ENCODE results near the gene CFAP70. TPM values are rescaled to one million over a fixed set of nuclear protein-coding genes. Genes with fewer than 3 reads are reported as not detected.

The CFAP70 gene
- total RNA-seq, result 1 to 10 TPM in 3 of 4 donors, under 1 TPM in 1; 0.94 to 7.0 (median 1.8) TPM

DNA sequence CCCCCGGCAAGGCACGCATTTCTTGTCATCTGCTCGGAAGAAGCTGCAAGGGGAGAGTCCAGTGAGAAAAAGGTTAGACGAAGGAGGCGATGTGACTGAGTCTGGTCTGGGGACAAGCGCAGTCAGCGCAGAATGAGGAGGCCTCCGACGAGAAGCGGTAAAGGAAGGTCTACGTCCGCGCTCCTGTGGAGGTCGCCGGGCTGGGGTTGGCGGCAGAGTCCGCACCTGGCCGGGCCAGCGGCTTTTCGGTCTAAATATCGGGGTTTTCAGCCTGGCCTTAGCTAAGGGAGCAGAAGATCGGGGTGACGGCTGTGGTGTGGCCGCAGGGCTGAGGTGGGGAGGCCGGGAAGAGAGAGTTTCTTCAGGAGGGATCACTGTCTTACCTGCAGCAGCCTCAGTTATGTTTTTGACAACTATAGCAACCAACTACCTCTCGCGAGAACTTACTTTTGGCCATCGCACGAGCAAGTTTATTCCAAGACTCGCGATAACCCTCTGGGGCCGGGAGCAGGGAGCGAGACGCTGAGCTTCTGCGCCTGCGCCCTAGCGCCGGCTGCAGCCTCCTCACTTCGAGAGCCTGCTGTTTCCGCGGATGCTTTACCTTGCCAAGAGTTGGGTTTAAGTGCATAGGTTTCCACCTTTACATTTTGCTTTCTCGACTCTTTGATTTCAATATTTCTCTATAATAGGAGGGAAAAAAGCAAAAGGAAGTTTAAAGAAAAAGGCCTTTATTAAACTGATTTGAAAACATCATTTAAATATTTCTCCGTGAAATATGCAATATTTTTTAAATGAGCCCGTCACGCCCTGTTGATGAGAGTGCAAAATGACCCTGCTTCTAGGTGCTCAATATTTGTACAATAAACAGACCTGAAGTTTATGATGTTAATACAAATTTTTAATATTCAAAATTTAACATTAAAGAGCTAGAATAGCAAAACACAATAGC lies at the start of gene CFAP70:
Gene CFAP70, minus strand, starts transcription at position 534 of the 949 bp plus-strand sequence. CDS start 4,068 bp downstream, outside the sequence.
- WGBS, 2 donors, result 1% methylated on average over 45 of the region's 45 CpGs
- intact Hi-C loops (cut with DNase I; ENCODE audit: low total_unique reads), result no loop called here
- peak within 1 kb of the TSS; percentile 57 for H3K4me3 ChIP-seq (ENCODE audit: low read depth, poor library complexity, severe bottlenecking)
- DNase-seq (ENCODE audit: low spot score in 2 of 2), result peak; percentile 91 to 97
- no peak for TF ChIP-seq POLR2A (IDR thresholded peaks at IDR 0.05)
- TF ChIP-seq, protein P1, sequence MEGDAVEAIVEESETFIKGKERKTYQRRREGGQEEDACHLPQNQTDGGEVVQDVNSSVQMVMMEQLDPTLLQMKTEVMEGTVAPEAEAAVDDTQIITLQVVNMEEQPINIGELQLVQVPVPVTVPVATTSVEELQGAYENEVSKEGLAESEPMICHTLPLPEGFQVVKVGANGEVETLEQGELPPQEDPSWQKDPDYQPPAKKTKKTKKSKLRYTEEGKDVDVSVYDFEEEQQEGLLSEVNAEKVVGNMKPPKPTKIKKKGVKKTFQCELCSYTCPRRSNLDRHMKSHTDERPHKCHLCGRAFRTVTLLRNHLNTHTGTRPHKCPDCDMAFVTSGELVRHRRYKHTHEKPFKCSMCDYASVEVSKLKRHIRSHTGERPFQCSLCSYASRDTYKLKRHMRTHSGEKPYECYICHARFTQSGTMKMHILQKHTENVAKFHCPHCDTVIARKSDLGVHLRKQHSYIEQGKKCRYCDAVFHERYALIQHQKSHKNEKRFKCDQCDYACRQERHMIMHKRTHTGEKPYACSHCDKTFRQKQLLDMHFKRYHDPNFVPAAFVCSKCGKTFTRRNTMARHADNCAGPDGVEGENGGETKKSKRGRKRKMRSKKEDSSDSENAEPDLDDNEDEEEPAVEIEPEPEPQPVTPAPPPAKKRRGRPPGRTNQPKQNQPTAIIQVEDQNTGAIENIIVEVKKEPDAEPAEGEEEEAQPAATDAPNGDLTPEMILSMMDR (IDR thresholded peaks at IDR 0.05), result no peak

DNA sequence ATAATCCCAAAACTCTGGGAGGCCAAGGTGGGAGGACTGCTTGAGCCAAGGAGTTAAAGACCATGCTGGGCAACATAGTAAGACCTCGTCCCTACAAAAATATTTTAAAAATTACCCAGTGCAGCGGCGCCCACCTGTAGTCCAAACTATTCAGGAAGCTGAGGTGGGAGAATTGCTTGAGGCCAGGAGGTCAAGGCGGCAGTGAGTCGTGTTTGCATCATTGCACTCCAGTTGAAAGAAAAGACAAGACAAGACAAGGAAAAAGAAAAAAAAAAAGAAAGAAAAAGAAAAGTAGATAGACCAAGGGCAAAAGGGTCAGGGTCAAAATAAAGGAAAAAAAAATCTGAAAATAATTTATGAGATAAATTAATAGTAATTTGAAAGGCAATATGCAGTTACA lies 49.4 kb upstream of the CFAP70 start:
- TF ChIP-seq, protein P1 (IDR thresholded peaks at IDR 0.05), result no peak
- TF ChIP-seq POLR2A (IDR thresholded peaks at IDR 0.05), result no peak
- 89 to 94% methylated on average over 5 of the region's 5 CpGs for WGBS, 2 donors
- no peak for DNase-seq (ENCODE audit: low spot score in 2 of 2)
- intact Hi-C loops (cut with DNase I; ENCODE audit: low total_unique reads), result no loop called here
- no peak overlapping the region for H3K4me3 ChIP-seq (ENCODE audit: low read depth, poor library complexity, severe bottlenecking)

DNA sequence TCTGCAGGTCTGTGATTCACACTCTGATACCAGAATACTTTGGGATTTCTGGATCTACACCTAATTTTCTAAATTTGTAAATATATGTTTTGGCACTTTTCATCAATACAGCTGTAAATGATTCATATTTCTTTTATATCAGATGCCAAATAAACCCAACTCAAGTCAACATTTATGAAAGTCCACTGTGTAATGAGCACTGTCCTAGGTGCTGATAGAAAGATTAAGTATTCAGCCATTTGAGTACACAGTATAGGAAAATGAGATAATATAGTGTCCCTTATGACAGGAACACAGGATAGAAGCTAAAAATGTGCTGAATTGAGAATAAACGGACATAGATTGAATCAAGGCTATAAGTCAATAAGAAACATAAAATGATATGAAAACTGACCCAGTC lies 48.8 kb upstream of the CFAP70 start:
- 78 to 87% methylated on average over 1 of the region's 1 CpG for WGBS, 2 donors
- no peak overlapping the region for H3K4me3 ChIP-seq (ENCODE audit: low read depth, poor library complexity, severe bottlenecking)
- intact Hi-C loops (cut with DNase I; ENCODE audit: low total_unique reads), result no loop called here
- TF ChIP-seq POLR2A (IDR thresholded peaks at IDR 0.05), result no peak
- TF ChIP-seq, protein P1 (IDR thresholded peaks at IDR 0.05), result no peak
- DNase-seq (ENCODE audit: low spot score in 2 of 2), result no peak

DNA sequence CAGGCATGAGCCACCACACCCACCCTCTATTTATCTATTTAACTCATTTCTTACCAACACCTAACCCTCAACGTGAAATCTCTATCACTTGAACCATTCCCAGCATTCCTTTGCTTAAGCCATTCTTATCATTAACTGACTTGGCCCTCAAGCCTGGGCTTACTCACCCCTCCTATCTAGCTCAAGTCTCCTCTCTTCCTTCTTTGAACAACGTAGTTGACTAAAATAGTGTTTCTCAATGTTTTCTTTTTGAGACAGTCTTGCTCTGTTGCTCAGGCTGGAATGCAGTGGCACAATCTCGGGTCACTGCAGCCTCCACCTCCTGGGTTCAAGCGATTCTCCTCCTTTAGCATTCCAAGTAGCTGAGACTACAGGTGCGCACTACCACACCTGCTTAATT lies 48.2 kb upstream of the CFAP70 start:
- WGBS, 2 donors, result 94 to 95% methylated on average over 5 of the region's 5 CpGs
- TF ChIP-seq POLR2A (IDR thresholded peaks at IDR 0.05), result no peak
- TF ChIP-seq, protein P1 (IDR thresholded peaks at IDR 0.05), result no peak
- intact Hi-C loops (cut with DNase I; ENCODE audit: low total_unique reads), result no loop called here
- no peak overlapping the region for H3K4me3 ChIP-seq (ENCODE audit: low read depth, poor library complexity, severe bottlenecking)
- DNase-seq (ENCODE audit: low spot score in 2 of 2), result no peak

DNA sequence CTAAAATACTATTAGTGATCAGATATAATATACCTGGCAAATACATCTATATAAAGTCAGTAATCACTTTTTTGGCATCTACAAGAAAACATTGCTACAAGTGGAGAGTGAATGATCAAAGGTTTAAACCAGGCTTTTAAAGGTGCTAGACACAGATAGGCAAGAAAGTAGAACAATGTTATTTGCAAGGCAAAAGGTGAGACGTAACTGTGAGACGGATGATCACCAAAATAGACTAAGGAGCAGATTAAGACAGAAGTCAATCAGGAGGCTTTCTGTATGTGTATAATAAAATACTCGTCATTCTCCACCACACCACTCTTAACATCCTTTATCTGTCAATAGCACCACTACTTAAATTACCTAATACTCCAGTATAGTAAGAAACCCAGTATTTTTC lies 46.9 kb upstream of the CFAP70 start:
- DNase-seq (ENCODE audit: low spot score in 2 of 2), result no peak
- 94% methylated on average over 3 of the region's 3 CpGs for WGBS, 2 donors
- no peak overlapping the region for H3K4me3 ChIP-seq (ENCODE audit: low read depth, poor library complexity, severe bottlenecking)
- TF ChIP-seq, protein P1 (IDR thresholded peaks at IDR 0.05), result no peak
- TF ChIP-seq POLR2A (IDR thresholded peaks at IDR 0.05), result no peak
- intact Hi-C loops (cut with DNase I; ENCODE audit: low total_unique reads), result no loop called here
